Mesodermal cell (in vitro differentiated cells): Measurements from ENCODE around the gene MTG1.
"Not testable (repeated sequence)": the region's sequence is repeated elsewhere in the genome, so short reads cannot be mapped to it uniquely, and the experiment has no call there.

Experiments
- H3K27ac ChIP-seq: 2 replicates; pipeline ENCODE4 v1.7.0; 2013; ENCODE audit warnings: mild to moderate bottlenecking, low read depth, low read length, moderate library complexity; ENCODE audit not compliant: severe bottlenecking
- H3K36me3 ChIP-seq: 2 replicates; pipeline ENCODE4 v1.7.1; 2013; ENCODE audit warnings: mild to moderate bottlenecking, low read length, moderate library complexity; ENCODE audit not compliant: control insufficient read depth, insufficient read depth
- H3K4me1 ChIP-seq: one replicate; pipeline ENCODE4 v1.7.1; 2013; ENCODE audit warnings: mild to moderate bottlenecking, low read length; ENCODE audit not compliant: insufficient read depth, control insufficient read depth, poor library complexity, severe bottlenecking
- H3K4me3 ChIP-seq: 2 replicates; pipeline ENCODE4 v1.7.0; 2013; ENCODE audit warnings: low read length, control low read depth, mild to moderate bottlenecking; ENCODE audit not compliant: insufficient read depth, poor library complexity, severe bottlenecking; ENCODE audit errors: extremely low read depth
- H3K9me3 ChIP-seq: 2 replicates; pipeline ENCODE4 v1.7.1; 2013; ENCODE audit warnings: mild to moderate bottlenecking, low read length, moderate library complexity; ENCODE audit not compliant: control insufficient read depth
- WGBS, 2 experiments: methylation state at CpG; one replicate each; pipeline ENCODE4 v1.1.5; 2013; ENCODE audit warnings: missing lambda C conversion rate in 2 of 2; ENCODE audit not compliant: insufficient coverage in 2 of 2; 5-methylcytosine and 5-hydroxymethylcytosine counted together

The MTG1 gene

DNA sequence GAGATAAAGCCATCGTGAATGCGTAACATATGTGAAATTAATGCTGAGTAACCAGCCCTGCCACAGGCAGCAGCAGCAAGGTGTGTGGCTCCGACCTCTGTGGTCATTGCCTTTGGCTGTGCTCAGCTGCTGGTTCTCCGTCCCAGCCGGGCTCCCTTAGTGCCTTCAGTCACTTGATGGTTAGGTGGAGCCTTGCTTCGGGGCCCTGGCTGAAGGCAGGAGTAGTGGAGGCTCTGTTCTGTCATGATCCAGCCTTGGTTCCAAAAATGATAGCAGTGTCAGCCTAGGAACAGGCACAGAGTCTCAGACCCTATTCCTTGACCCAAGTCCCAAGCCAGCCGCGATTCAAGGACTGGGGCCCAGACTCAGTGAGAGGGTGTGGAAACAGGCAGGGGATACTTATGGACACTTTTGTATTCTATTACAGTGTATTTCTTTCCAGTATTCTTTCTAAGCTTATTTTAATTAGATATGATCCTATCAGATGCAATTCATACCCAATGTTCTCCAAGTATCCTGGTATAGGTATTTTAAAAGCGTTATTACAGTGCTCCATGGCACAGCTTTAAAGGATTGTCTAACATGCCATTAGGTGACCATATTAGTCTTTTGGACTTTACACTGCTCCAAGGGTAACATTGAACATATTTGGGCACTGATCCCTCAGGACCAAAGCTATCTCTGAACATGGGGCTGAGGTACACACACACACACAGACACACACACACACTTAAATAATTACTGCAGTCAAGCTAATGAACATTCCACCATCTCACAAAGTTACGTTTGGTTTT is 68.8 kb downstream of the MTG1 start:
- no peaks in the 10 kb centered on the region for H3K4me1 ChIP-seq
- H3K4me3 ChIP-seq, result no peak overlapping the region
- H3K9me3 ChIP-seq, result peaks cover 55% of the 10 kb centered on the region
- no peak overlapping the region for H3K27ac ChIP-seq
- 72 to 73% methylated on average over 4 to 6 of the region's 10 CpGs for WGBS, 2 experiments
- no peaks in the 10 kb centered on the region for H3K36me3 ChIP-seq

DNA sequence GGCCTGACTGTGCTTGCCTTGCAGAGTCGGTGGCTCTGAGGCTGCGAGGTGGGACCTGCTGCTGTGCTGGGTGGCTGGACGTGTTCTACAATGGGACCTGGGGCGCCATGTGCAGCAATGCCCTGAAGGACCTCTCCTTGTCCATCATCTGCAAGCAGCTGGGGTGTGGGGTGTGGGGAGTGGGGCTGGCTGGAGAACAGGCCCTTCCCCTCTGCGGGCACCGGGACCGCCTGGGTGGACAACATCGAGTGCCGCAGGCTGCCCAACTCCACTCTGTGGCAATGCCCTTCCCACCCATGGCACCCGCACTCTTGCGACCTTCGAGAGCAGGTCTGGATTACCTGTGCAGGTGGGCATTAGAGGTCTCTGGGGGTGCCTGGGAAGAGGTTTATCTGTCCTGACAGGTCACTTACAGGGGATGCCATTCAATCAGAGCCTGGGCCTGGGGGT is 70.7 kb downstream of the MTG1 start:
- Histone ChIP-seq H3K27ac (no peak overlapping the region), H3K36me3 (no peaks in the 10 kb centered on the region), H3K4me3 (no peak overlapping the region), H3K9me3 (peaks cover 47% of the 10 kb centered on the region), H3K4me1 (no peaks in the 10 kb centered on the region)
- 89 to 91% methylated on average over 3 to 4 of the region's 12 CpGs for WGBS, 2 experiments

DNA sequence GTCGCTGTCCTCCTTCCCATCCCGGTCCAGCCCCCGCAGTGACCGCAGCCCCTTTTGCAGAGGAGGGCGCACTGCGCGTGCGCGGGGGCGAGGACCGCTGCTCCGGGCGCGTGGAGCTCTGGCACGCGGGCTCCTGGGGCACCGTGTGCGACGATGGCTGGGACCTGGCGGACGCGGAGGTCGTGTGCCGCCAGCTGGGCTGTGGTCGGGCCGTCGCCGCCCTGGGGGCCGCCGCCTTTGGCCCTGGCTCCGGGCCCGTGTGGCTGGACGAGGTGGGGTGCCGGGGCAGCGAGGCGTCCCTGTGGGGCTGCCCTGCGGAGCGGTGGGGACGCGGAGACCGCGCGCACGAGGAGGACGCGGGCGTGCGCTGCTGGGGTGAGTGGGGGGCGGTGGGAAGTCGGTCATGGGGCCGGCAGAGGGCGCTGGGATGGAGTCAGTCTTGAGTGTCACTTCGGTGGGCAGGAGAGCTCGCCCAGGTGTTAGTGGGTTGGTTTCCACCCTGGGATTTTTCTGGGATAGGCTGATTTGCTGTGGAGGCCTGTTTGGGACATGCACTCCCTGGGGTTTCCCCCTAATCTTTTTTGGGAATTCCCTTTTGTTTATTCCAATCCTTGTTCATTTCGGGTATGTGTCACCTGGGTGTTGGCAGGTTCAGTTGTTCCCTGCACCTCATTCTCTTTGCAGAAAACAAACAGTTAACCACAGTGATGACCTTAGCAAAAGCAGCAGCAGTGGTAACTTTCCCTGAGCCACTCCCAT is 71.4 kb downstream of the MTG1 start:
- Histone ChIP-seq H3K4me1 (no peaks in the 10 kb centered on the region), H3K9me3 (peaks cover 47% of the 10 kb centered on the region), H3K36me3 (no peaks in the 10 kb centered on the region), H3K4me3 (no peak overlapping the region), H3K27ac (no peak overlapping the region)
- WGBS, 2 experiments, result 87 to 89% methylated on average over 27 to 54 of the region's 55 CpGs

DNA sequence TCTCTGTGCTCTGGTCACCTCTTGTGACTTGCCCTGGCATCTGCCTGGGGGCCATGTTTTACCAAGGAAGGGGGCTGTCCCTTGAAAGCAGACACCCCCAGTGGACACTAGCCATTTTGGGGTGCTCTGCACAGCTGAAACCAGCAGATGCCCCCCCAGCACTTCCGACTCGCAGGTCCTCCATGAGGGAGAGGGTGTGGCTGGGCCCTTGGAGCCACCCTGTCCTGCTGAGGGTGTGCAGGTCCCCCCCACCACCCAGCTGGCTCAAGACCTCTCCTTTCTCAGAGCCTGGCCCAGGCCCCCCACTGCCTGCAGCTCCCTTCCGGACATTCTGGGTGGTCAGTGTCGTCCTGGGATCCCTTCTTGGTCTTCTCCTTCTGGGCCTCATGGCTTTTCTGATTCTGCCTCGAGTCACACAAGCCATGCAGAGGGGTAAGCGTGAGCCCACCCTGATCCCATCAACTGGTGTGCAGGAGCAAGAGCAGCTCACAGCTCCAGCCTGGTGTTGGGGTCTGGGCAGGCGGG is 72.1 kb downstream of the MTG1 start:
- Histone ChIP-seq H3K9me3 (peaks cover 51% of the 10 kb centered on the region), H3K36me3 (no peaks in the 10 kb centered on the region), H3K4me1 (no peaks in the 10 kb centered on the region), H3K27ac (no peak overlapping the region), H3K4me3 (no peak overlapping the region)
- WGBS, 2 experiments, result 64 to 73% methylated on average over 6 of the region's 7 CpGs

DNA sequence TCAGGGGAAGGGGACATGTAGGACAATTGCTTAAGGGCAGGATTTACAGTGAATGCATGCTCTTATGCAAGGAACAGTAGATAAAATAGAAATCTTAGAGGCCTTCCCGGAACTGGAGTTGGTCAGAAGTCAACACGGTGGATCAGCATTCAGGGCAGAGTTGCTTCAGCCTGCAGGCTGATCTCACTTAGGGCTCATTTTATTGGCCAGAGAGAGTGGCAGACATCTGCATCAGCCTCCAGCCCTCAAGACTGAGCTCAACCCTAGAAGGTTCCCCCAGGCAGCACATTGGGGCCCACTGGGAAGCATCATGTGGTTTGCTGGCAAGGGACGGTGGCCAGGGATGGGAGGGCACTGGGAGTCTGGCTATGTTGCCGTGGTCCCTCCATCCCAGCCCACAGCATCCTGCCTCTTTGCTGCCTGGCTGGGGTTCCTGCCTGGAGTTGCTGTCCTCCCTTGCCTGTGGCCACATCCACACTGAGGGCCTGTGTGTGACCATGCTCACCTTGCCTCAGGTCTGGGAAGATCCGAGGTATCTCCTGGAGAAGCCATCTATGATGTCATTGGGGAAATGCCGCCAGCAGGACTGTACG is 72.8 kb downstream of the MTG1 start:
- 75 to 79% methylated on average over 7 of the region's 7 CpGs for WGBS, 2 experiments
- H3K4me3 ChIP-seq, result no peak overlapping the region
- H3K9me3 ChIP-seq, result peaks cover 56% of the 10 kb centered on the region

GRCh38 chr10:133467286-133467911 is 73.4 kb downstream of the MTG1 start:
- H3K4me3 ChIP-seq, result no peak overlapping the region
- H3K4me1 ChIP-seq, result no peaks in the 10 kb centered on the region
- H3K27ac ChIP-seq, result no peak overlapping the region
- H3K9me3 ChIP-seq, result peaks cover 54% of the 10 kb centered on the region
- 74 to 86% methylated on average over 13 to 15 of the region's 17 CpGs for WGBS, 2 experiments
- H3K36me3 ChIP-seq, result no peaks in the 10 kb centered on the region

More for the DNA sequence above, 72.8 kb downstream of the MTG1 start:
- Histone ChIP-seq H3K27ac (no peak overlapping the region), H3K36me3 (no peaks in the 10 kb centered on the region), H3K4me1 (no peaks in the 10 kb centered on the region)

GRCh38 chr10:133469205-133469604 is 75.2 kb downstream of the MTG1 start:
- not testable (repeated sequence) for H3K4me1 ChIP-seq, H3K36me3 ChIP-seq, H3K27ac ChIP-seq, H3K4me3 ChIP-seq
- WGBS, 2 experiments, result 57% methylated on average over 1 of the region's 3 CpGs; no CpG with 5 or more reads in 1 of the 2 experiments
- H3K9me3 ChIP-seq, result peaks cover 49% of the 10 kb centered on the region

DNA sequence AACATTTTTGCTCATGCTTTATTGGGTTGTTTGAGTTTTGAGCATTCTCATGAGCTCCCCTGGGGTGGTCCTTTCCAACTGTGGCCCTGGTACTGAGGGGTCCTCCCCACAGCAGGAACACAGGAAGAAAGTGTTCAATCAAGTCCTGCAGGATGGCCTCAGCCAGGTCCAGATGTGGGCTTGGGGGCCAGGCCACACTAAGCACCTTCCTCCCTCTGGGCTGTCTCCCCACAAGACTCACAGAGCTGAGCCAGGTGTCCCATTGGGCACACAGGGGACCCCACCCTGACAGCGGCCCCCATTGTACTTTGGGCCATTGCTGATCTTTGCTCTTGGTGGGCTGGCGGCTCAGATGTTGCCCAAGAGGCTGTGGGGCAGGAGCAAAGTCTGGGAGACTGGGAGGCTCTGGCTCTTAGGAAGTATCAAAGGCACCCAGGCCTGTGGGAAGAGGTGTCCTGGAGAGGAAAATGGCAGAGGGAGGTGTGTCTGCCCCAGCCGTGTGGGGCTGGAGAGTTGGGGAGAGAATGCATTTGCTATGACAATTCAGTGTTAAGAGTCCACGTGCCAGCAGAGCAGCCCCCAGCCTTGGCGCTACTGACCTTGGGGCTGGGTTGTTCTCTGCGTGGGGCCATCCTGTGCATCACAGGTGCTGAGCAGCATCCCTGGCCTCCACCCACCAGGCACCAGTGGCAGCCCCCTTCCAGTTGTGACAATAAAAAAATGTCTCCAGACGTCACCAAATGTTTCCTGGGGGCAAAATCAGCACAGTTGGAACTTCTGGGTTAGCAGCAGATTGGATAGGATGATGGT is 77.5 kb downstream of the MTG1 start:
- 58 to 62% methylated on average over 5 to 6 of the region's 7 CpGs for WGBS, 2 experiments
- Histone ChIP-seq H3K9me3 (peaks cover 57% of the 10 kb centered on the region), H3K27ac (no peak overlapping the region), H3K4me1 (no peaks in the 10 kb centered on the region), H3K4me3 (no peak overlapping the region), H3K36me3 (no peaks in the 10 kb centered on the region)
